ENCODE data around the gene TUBGCP3. TPM values are rescaled to one million over a fixed set of nuclear protein-coding genes. Genes with fewer than 3 reads are reported as not detected.

Gene TUBGCP3
- total and polyA plus RNA-seq, 2 experiments from 2014 or later, result 12.8 to 40.2 TPM

GRCh38 chr13:112455476-112456059, 132.4 kb downstream of the TUBGCP3 start (continued):
- TF ChIP-seq POLR2AphosphoS5 (IDR thresholded peaks at IDR 0.05; ENCODE audit: low read depth) (no peak), EZH2phosphoT487 (IDR thresholded peaks at IDR 0.05; ENCODE audit: unreplicated experiment) (no peak), ETS1 (IDR thresholded peaks at IDR 0.05) (no peak)

- no peak overlapping the region for H3K27ac Mint-ChIP-seq
- Histone ChIP-seq H3K27ac (ENCODE audit: low read depth) (no peak overlapping the region), H3K79me2 (replicated peaks; ENCODE audit: insufficient read depth) (no peaks in the 10 kb centered on the region), H3K4me1 (ENCODE audit: insufficient read depth) (no peaks in the 10 kb centered on the region), H3K36me3 (ENCODE audit: insufficient read depth) (no peaks in the 10 kb centered on the region), H3K27me3 (ENCODE audit: insufficient read depth) (no peaks in the 10 kb centered on the region), H3F3A (replicated peaks; ENCODE audit: low read depth) (no peaks in the 10 kb centered on the region), H3K9me2 (ENCODE audit: insufficient read depth) (no peaks in the 10 kb centered on the region), H4K20me1 (replicated peaks; ENCODE audit: insufficient read depth) (no peaks in the 10 kb centered on the region), H3K4me2 (no peak overlapping the region), H3K4me3 (no peak overlapping the region), H2AFZ (no peak overlapping the region)
- H3K4me3 Mint-ChIP-seq, result no peak overlapping the region
- H3K9me3 Mint-ChIP-seq, result no peaks in the 10 kb centered on the region
- no peak for ATAC-seq
- no peaks in the 10 kb centered on the region for H3K36me3 Mint-ChIP-seq (ENCODE audit: low read depth)
- H3K4me1 Mint-ChIP-seq, result no peaks in the 10 kb centered on the region
- peaks cover 2% of the 10 kb centered on the region for H3K27me3 Mint-ChIP-seq (ENCODE audit: insufficient read depth, low read depth, poor library complexity)
- DNase-seq (ENCODE audit: low spot score), result no peak
- TF ChIP-seq JUNB (IDR thresholded peaks at IDR 0.05; ENCODE audit: unreplicated experiment) (no peak), EZH2phosphoT487 (IDR thresholded peaks at IDR 0.05; ENCODE audit: unreplicated experiment) (no peak), ETS1 (IDR thresholded peaks at IDR 0.05) (no peak), ZNF462 (CRISPR knock-in tag; IDR thresholded peaks at IDR 0.05) (no peak), NANOG (IDR thresholded peaks at IDR 0.05; ENCODE audit: borderline replicate concordance) (no peak), EZH2 (IDR thresholded peaks at IDR 0.05; ENCODE audit: low read depth, unreplicated experiment) (no peak), CTCF (conservative IDR thresholded peaks at IDR 0.05; ENCODE audit: low read depth in 2 of 2) (no peak), CREB1 (CRISPR knock-in tag; IDR thresholded peaks at IDR 0.05; ENCODE audit: low read depth) (no peak), POLR2AphosphoS5 (IDR thresholded peaks at IDR 0.05; ENCODE audit: low read depth) (no peak), STAT1 (IDR thresholded peaks at IDR 0.05; ENCODE audit: unreplicated experiment) (no peak)
Observed at GRCh38 chr13:112454648-112455334, 133.2 kb downstream of the TUBGCP3 start.
